Activated naive CD8-positive, alpha-beta T cell treated with anti-CD3 and anti-CD28 coated beads, Interleukin-2, amount 50 U/mL, for 24 hours (primary cell): ENCODE results near the gene RERE.

ENCODE experiments used
- ATAC-seq: fragments of 150-1000 bp; cut with Tn5 transposase; one replicate; pipeline ENCODE4 v1.10.0; 2021
- DNase-seq: peaks from one replicate; pipeline ENCODE4 v3.0.0; 2021
- H3K27ac Mint-ChIP-seq: one replicate; pipeline ENCODE4 v1.8.0; 2021; ENCODE audit warnings: mild to moderate bottlenecking, mixed read lengths
- H3K27me3 Mint-ChIP-seq: one replicate; pipeline ENCODE4 v1.8.0; 2021; ENCODE audit warnings: mixed read lengths
- H3K36me3 Mint-ChIP-seq: one replicate; pipeline ENCODE4 v1.8.0; 2021; ENCODE audit warnings: low read depth, mixed read lengths
- H3K4me1 Mint-ChIP-seq: one replicate; pipeline ENCODE4 v1.8.0; 2021; ENCODE audit warnings: mixed read lengths
- H3K4me3 Mint-ChIP-seq: one replicate; pipeline ENCODE4 v1.8.0; 2021; ENCODE audit warnings: mild to moderate bottlenecking, moderate library complexity, mixed read lengths
- H3K9me3 Mint-ChIP-seq: one replicate; pipeline ENCODE4 v1.8.0; 2021; ENCODE audit warnings: mixed read lengths

The RERE gene

DNA sequence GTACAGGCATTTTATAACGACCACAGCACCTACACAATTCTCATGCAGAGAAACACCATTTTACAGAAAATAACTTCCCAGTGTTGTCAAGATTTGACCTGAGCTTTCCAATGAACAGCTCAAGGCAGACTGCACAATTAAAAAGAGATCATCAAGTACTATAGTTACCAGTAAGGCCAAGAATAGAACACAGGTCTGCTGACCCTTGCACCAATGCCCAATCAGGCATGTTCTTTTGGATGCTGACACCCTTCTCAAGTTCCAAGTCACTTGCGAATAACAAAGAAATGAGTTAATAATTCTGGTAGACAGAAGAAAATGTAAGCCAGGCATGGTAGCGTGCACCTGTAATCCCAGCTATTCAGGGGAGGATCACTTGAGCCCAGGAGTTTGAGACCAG lies 397.6 kb downstream of the RERE start:
- peaks cover 29% of the 10 kb centered on the region for H3K36me3 Mint-ChIP-seq
- peaks cover 35% of the 10 kb centered on the region for H3K4me1 Mint-ChIP-seq

DNA sequence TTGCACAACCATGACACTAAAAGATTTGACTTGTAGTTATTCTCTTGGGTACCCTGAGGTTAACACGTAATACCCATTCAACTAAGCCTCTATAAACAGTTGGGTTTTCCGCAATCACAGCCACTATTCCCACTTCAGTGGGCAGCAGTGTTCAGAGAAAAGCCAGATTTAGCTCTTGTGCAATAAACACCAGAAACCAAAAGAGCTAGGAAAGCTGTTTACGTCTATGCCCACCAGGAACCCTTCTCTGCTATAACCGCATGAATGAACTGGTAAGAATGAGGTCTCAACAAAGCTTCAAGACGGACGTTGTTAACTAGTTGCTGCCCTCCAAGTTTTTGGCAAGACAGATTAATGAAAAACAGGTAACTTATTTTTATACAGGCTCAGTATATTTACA lies 398.3 kb downstream of the RERE start:
- Mint-ChIP-seq H3K27ac (no peak overlapping the region), H3K27me3 (no peaks in the 10 kb centered on the region), H3K9me3 (no peaks in the 10 kb centered on the region), H3K4me1 (peaks cover 28% of the 10 kb centered on the region), H3K4me3 (no peak overlapping the region), H3K36me3 (peaks cover 23% of the 10 kb centered on the region)
- ATAC-seq: no peak
- no peak for DNase-seq

More for the DNA sequence above, 397.6 kb downstream of the RERE start:
- no peak for DNase-seq
- Mint-ChIP-seq H3K27ac (no peak overlapping the region), H3K4me3 (no peak overlapping the region), H3K9me3 (no peaks in the 10 kb centered on the region), H3K27me3 (no peaks in the 10 kb centered on the region)
- ATAC-seq: no peak

DNA sequence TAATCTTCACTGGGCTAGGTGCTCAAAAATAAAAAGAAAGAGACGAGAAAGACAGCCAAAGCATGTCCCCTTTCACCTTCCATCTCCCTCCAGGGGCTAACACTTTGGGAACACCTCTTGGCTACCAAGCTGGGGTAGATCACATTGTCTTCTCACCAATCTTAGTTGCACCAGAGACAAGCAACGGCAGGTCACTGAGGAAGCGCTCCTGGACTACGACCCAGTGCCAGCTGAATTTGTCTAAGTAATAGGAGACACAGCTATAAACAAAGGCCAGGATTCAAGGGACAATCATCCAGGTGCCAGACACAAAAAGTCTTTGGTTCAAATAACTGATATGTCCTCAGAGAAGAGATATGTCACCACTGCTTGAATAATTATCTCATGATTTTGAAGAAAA lies 399.1 kb downstream of the RERE start:
- no peaks in the 10 kb centered on the region for H3K27me3 Mint-ChIP-seq
- peaks cover 27% of the 10 kb centered on the region for H3K36me3 Mint-ChIP-seq
- ATAC-seq: no peak
- no peak for DNase-seq
- no peak overlapping the region for H3K4me3 Mint-ChIP-seq
- no peaks in the 10 kb centered on the region for H3K9me3 Mint-ChIP-seq
- H3K4me1 Mint-ChIP-seq: peaks cover 26% of the 10 kb centered on the region
- no peak overlapping the region for H3K27ac Mint-ChIP-seq

DNA sequence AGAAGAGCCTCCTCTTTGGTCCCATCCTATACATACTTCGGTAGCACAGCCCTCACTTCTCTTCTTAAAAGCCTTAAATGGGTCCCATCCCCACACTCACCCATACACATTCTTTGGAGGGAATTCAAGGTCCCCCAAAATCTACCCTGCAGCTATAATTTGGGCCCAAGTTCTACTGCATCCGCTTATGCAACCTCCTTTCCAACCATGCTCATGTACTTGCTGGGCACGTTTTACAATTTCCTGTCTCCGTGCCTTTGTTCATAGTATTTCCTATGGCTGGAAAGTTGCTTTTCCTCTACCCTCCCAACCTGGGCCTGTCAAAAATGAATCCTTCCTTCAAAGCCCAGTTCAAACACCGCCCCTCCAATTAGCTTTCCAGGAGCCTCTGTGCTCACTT lies 399.8 kb downstream of the RERE start:
- Mint-ChIP-seq H3K36me3 (peaks cover 30% of the 10 kb centered on the region), H3K27ac (no peak overlapping the region), H3K27me3 (no peaks in the 10 kb centered on the region), H3K4me1 (peaks cover 27% of the 10 kb centered on the region), H3K9me3 (no peaks in the 10 kb centered on the region), H3K4me3 (no peak overlapping the region)
- ATAC-seq (no peak), DNase-seq (no peak)

DNA sequence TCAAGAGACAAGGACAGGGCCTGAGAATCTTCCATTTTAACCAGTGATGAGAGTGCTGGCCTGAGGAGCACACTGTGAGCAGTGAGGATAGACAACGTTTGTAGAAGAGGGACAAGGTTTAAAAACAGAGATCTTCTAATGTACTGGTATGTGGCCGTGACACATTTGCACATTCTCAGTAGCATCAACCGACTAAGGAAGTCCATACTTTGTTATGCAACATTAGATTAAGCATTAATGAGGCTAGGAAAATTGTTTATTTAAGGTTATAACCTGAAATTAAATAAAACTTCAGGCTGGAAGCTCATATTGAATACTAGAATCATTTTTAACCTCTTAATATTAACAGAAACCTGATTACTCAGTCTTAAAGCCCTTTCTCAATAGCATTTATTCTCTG lies 400.6 kb downstream of the RERE start:
- Mint-ChIP-seq H3K36me3 (peaks cover 35% of the 10 kb centered on the region), H3K9me3 (no peaks in the 10 kb centered on the region), H3K27me3 (no peaks in the 10 kb centered on the region), H3K4me1 (peaks cover 34% of the 10 kb centered on the region), H3K27ac (no peak overlapping the region), H3K4me3 (no peak overlapping the region)
- DNase-seq (no peak), ATAC-seq (no peak)

DNA sequence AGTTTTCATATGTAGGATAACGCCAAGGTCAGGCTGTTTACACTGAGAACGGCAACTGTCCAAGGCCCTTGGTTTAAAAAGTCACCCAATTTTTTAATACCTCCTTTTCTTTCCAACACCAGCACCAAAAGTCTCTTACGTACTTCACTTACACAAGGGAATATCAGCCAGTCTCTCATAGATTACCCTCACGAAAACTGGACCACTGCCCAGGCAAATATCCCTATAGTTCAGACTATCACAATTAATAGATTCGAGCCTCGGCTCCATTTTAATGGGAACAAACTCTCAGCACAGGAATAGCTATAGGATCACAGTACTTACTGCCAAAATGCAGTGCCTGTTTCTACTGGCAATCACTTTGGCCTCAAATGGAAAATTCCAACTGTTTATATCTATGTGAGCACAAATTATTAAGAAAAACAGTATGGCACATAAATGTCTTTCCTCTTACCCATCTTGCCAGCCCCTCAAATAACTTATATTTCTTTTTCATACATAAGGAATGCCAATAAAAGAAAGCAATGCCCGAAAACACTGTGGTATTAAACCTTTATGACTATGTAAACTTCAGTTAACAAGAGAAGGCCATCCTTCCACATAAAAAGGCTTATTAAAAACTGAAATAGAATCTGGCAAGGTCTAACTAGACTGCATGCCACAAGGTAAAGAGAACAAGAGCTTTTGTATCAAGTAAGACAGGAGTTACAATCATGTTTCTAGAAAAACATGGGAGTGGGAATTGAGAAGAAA lies 401.7 kb downstream of the RERE start:
- peaks cover 37% of the 10 kb centered on the region for H3K4me1 Mint-ChIP-seq
- ATAC-seq: no peak
- no peak overlapping the region for H3K27ac Mint-ChIP-seq

DNA sequence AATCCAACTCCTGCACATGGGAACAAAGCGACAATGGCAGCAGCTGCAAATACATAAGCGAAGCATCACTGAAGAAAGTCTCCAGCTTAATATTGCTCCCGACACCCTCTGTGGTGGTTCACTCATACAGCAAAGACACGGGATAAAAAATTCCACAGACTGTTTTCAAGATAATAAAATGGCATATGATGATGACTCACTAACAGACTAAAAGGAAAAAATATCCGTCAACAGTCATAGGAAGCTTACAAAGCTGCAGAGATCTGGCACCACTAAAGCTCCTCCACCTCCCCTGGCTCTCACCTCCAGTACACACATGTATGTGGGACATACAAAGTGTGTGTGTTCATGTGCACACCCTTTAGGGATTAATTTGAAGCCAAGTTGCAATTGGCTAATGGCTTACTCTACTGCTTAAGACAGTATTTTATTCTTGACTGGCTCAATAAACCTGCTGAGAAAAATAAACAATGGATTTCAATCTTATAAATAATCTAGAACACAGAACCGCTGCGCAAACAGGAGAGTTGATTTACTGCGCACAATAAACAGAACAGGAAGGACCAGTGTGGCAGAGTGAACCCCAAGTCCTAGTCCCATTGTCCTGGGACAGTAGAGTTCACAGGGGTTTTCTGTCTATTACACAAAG lies 405.1 kb downstream of the RERE start:
- Mint-ChIP-seq H3K36me3 (peaks cover 41% of the 10 kb centered on the region), H3K4me1 (peaks cover 48% of the 10 kb centered on the region), H3K9me3 (no peaks in the 10 kb centered on the region), H3K4me3 (no peak overlapping the region), H3K27ac (no peak overlapping the region), H3K27me3 (no peaks in the 10 kb centered on the region)
- DNase-seq: no peak
- ATAC-seq: no peak

More for the DNA sequence above, 401.7 kb downstream of the RERE start:
- no peaks in the 10 kb centered on the region for H3K27me3 Mint-ChIP-seq
- peaks cover 38% of the 10 kb centered on the region for H3K36me3 Mint-ChIP-seq
- H3K4me3 Mint-ChIP-seq: no peak overlapping the region
- H3K9me3 Mint-ChIP-seq: no peaks in the 10 kb centered on the region
- no peak for DNase-seq

DNA sequence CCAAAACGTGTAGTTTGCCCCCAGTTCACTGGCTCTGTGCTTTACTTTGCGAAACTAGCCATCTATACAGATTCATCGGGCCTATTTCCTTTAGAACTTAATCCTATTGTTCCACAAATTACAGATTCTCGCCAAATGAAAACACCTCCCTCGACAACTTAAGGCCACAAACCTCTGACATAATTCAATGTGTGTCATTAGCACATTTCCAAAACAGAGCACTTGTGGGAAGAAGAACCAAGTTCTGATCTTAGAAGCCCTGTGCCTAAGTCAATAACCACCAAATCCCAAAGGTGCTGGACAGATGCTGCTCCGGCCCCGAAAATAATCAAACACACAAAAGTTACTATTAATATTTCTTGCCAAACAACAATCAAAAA lies 405.6 kb downstream of the RERE start:
- H3K4me1 Mint-ChIP-seq: peaks cover 47% of the 10 kb centered on the region
- peaks cover 40% of the 10 kb centered on the region for H3K36me3 Mint-ChIP-seq
- H3K4me3 Mint-ChIP-seq: no peak overlapping the region
- no peak overlapping the region for H3K27ac Mint-ChIP-seq
- no peaks in the 10 kb centered on the region for H3K27me3 Mint-ChIP-seq
- ATAC-seq: no peak
- DNase-seq: no peak
- H3K9me3 Mint-ChIP-seq: no peaks in the 10 kb centered on the region

DNA sequence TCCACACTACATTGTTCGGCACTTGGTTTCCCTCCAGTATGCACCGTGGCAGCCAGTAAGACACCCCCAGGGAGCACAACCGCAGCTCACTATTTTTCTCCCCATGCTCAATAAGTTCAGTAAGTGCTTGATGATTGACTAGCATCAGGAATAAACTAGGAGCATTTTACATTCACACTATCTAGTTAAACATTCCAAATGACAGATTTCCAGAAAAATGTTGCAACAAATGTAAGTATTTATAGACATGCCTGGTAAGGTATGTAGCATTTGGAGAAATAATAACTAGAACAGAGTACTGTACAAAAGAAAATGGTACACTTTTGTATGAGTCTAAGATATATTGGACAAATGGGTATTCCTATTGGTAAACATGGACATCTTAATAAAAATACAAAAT lies 406.6 kb downstream of the RERE start:
- Mint-ChIP-seq H3K4me3 (no peak overlapping the region), H3K4me1 (peaks cover 44% of the 10 kb centered on the region), H3K27ac (no peak overlapping the region), H3K9me3 (no peaks in the 10 kb centered on the region), H3K27me3 (no peaks in the 10 kb centered on the region), H3K36me3 (peaks cover 33% of the 10 kb centered on the region)
- no peak for DNase-seq
- ATAC-seq: no peak

DNA sequence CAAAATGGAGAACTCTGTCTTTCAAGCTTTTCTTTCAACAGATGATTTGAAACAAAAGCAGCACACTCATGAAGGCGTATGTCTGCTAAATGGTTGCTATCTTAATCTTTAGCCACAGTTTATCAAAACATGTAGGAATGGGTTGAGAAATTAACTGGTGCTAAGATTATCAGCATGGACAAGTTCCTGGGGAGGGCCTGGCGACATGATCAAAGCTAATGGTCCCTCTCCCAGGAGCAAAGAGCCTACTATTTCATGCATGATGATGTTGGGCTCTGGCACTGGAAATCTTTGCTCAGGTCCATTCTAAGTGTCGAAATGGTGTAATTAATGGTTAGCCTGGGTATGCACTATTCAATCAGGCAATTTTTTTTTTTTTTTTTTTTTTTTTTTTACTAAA lies 407.8 kb downstream of the RERE start:
- Mint-ChIP-seq H3K27me3 (no peaks in the 10 kb centered on the region), H3K36me3 (peaks cover 26% of the 10 kb centered on the region), H3K9me3 (no peaks in the 10 kb centered on the region), H3K4me3 (no peak overlapping the region), H3K4me1 (peaks cover 39% of the 10 kb centered on the region), H3K27ac (peak overlapping the region; percentile 76)
- ATAC-seq: no peak
- DNase-seq: no peak

DNA sequence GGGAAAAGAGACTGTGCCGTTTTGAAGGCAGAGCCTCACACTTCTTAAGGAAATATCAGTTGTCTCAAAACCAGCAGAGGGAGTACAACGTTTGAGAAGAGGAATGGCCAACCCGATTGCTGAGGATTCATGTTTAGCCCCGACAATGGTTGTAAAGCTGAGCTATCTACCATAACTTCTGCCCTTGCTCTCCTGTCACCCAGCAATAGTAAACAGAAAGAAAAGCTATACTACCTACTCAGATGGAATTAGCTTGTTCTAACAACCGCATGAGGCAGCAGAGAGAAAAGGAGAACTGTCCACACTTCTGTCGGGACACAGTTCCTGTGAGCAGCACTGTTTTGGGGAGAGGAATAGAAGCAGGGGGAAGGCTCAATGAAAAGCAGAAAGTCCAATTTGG lies 408.3 kb downstream of the RERE start:
- H3K27me3 Mint-ChIP-seq: no peaks in the 10 kb centered on the region
- H3K4me1 Mint-ChIP-seq: peaks cover 42% of the 10 kb centered on the region
- no peak overlapping the region for H3K4me3 Mint-ChIP-seq
- H3K36me3 Mint-ChIP-seq: peaks cover 26% of the 10 kb centered on the region
- H3K9me3 Mint-ChIP-seq: no peaks in the 10 kb centered on the region
- no peak for DNase-seq
- peak; percentile 40 for ATAC-seq
- peak overlapping the region; percentile 76 for H3K27ac Mint-ChIP-seq

DNA sequence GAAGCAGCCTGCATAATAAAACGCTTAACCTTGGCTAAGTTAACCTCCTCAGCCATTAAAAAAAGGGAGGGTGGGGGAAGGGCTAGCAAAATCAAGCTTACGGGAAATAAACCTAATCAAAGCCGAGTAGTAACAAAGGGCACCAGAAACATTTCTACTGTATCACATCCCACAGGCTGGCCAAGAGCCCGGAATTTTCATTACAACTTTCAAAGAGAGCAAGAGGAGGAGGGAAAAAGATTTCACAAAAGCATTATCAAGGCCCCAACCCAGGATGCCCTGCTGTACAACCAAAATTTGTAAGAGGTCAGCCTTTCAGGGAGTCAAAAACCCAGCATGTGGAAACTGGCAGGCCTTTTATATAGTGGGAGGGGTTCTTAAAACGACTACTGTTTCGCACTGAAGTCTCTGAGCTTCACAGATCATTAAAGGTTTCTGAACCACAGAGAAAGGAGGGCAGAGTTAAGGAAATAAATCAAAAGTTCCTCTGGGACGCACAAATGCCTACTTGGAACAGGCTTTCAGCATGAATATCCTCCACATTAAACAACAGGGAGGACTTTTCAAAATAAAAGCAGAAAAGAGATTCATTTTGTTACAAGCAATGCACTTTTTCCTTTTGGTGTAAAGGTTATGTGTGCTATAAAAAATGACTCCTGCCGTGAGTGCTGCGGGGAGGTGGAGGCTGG lies 409.1 kb downstream of the RERE start:
- DNase-seq (no peak), ATAC-seq (no peak)
- H3K36me3 Mint-ChIP-seq: peaks cover 22% of the 10 kb centered on the region
- peaks cover 42% of the 10 kb centered on the region for H3K4me1 Mint-ChIP-seq
- H3K4me3 Mint-ChIP-seq: no peak overlapping the region
- no peaks in the 10 kb centered on the region for H3K9me3 Mint-ChIP-seq
- no peaks in the 10 kb centered on the region for H3K27me3 Mint-ChIP-seq
- H3K27ac Mint-ChIP-seq: peak overlapping the region; percentile 34

DNA sequence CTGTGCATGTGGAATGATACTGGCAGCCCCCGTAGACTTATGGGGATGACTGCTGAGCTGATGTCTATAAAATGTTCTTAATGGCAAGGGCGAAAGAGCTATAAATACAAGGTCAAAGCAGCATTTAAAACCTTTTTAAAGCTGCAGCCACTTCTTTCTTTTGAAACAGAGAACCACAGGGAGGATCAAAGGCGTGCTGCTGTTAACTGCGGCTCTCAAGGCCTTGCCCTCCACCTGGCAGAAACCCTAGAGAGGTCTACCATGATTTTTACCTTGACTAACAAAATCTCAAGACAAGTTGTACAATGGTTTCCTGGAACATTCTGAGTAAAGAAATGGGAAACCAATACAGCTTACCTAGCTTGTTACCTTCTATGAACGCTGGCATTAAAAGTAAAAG lies 409.8 kb downstream of the RERE start:
- DNase-seq (no peak), ATAC-seq (no peak)
- Mint-ChIP-seq H3K27ac (no peak overlapping the region), H3K4me1 (peaks cover 41% of the 10 kb centered on the region), H3K27me3 (no peaks in the 10 kb centered on the region), H3K9me3 (no peaks in the 10 kb centered on the region), H3K36me3 (peaks cover 21% of the 10 kb centered on the region), H3K4me3 (no peak overlapping the region)

DNA sequence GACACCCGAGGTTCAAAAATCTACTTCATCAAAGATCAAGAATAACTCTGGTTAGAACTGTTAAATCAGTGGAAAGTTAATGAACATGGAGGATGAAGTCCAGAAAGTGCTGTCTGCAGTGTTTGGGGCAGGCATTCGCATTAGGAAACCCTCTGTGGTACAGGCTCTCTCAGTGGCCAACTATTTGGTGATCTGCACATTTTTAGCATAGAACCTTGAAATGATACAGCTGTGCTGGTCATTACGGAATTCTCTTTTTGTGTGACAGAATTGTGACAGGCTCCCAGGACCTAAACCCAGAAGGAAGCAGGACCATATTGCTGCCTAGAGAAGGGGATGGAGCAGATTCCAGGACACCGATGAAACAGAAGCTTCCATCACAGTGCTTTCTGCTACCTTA lies 410.5 kb downstream of the RERE start:
- Mint-ChIP-seq H3K4me3 (no peak overlapping the region), H3K36me3 (peaks cover 21% of the 10 kb centered on the region)

DNA sequence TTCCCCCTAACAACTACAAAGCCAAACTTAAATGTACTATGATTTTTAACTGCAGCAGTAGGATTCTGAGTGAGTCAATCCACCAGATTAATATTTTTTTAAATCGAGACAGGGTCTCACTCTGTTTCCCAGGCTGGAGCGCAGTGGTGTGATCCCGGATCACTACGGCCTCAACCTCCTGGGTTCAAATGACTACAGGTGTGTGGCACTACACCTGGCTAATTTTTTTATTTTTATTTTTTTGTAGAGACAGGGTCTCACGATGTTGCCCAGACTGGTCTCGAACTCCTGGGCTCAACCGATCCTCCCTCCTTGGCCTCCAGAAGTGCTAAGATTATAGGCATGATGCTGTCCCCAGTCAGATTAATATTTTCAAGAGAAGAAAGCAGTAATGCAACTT lies 411.4 kb downstream of the RERE start:
- ATAC-seq: no peak
- H3K4me3 Mint-ChIP-seq: no peak overlapping the region
- no peaks in the 10 kb centered on the region for H3K9me3 Mint-ChIP-seq
- H3K4me1 Mint-ChIP-seq: peaks cover 31% of the 10 kb centered on the region
- no peak for DNase-seq
- H3K27ac Mint-ChIP-seq: no peak overlapping the region
- peaks cover 19% of the 10 kb centered on the region for H3K36me3 Mint-ChIP-seq
- no peaks in the 10 kb centered on the region for H3K27me3 Mint-ChIP-seq

More for the DNA sequence above, 410.5 kb downstream of the RERE start:
- Mint-ChIP-seq H3K9me3 (no peaks in the 10 kb centered on the region), H3K27ac (no peak overlapping the region), H3K27me3 (no peaks in the 10 kb centered on the region), H3K4me1 (peaks cover 34% of the 10 kb centered on the region)
- DNase-seq (no peak), ATAC-seq (no peak)
